HCT116 (cell line): ENCODE data around the gene CNNM4. TPM values are rescaled to one million over a fixed set of nuclear protein-coding genes. Genes with fewer than 3 reads are reported as not detected.

Source experiments
- REST ChIP-seq: IDR thresholded peaks from 2 replicates; pipeline ENCODE4 v1.6.1; 2012; ENCODE audit warnings: low read depth
- TCF7L2 ChIP-seq: IDR thresholded peaks from 2 replicates; pipeline ENCODE4 v1.7.0; 2011; ENCODE audit warnings: borderline replicate concordance, inconsistent platforms; ENCODE audit not compliant: insufficient read depth, insufficient read length; ENCODE audit errors: extremely low read depth
- YY1 ChIP-seq: IDR thresholded peaks from 2 replicates; pipeline ENCODE4 v1.6.1; 2011; ENCODE audit warnings: low read length, low read depth, moderate library complexity, mild to moderate bottlenecking; ENCODE audit not compliant: insufficient replicate concordance; ENCODE audit errors: extremely low read depth
- ZBTB33 ChIP-seq: IDR thresholded peaks from 2 replicates; pipeline ENCODE4 v1.6.1; 2011; ENCODE audit warnings: mild to moderate bottlenecking, low read length, moderate library complexity; ENCODE audit not compliant: insufficient replicate concordance; ENCODE audit errors: extremely low read depth
- ZFX ChIP-seq: fragments of 450-650 bp; IDR thresholded peaks from 2 replicates; pipeline ENCODE4 v1.6.1; 2017
- ZNF274 ChIP-seq: fragments of 200-500 bp; sonication (Bioruptor generic); IDR thresholded peaks from 2 replicates; pipeline ENCODE4 v1.6.1; 2014; ENCODE audit warnings: mild to moderate bottlenecking, low read depth, low read length, inconsistent platforms
- total RNA-seq: library from RNA; stranded (reverse); gene quantifications from one replicate; pipeline ENCODE4 v1.2.1, GENCODE V29; 2021; ENCODE audit not compliant: unreplicated experiment

CNNM4 gene
- total RNA-seq, 1 experiment from 2014 or later = 7.9 TPM

- no peak for TF ChIP-seq REST
- no peak for TF ChIP-seq ZNF274
- no peak for TF ChIP-seq ZFX
- TF ChIP-seq TCF7L2 = no peak
- no peak for TF ChIP-seq ZBTB33
- no peak for TF ChIP-seq YY1
- TF ChIP-seq, all 23 proteins: peak for 0
Observed at GRCh38 chr2:96841701-96842495, 81.2 kb downstream of the CNNM4 start (continued).
